Upper lobe of right lung (tissue), 1 donor: ENCODE measurements around the gene FUT8. TPM values are rescaled to one million over a fixed set of nuclear protein-coding genes. Genes with fewer than 3 reads are reported as not detected.

Source experiments
- ATAC-seq: fragments of 200-7000 bp; cut with Tn5 transposase; one replicate; pipeline ENCODE4 v1.9.1; 2020; ENCODE audit warnings: mild to moderate bottlenecking, moderate library complexity
- DNase-seq: peaks from one replicate; pipeline ENCODE4 v3.0.0-alpha.2; 2020
- H3K27ac ChIP-seq: fragments of 200-600 bp; one replicate; pipeline ENCODE4 v1.8.0; 2022
- H3K27me3 ChIP-seq: fragments of 200-600 bp; one replicate; pipeline ENCODE4 v1.8.0; 2022; ENCODE audit warnings: mild to moderate bottlenecking
- H3K36me3 ChIP-seq: fragments of 200-600 bp; one replicate; pipeline ENCODE4 v1.8.0; 2022
- H3K4me1 ChIP-seq: fragments of 200-600 bp; one replicate; pipeline ENCODE4 v1.8.0; 2022
- H3K4me3 ChIP-seq: fragments of 200-600 bp; one replicate; pipeline ENCODE4 v1.8.0; 2022; ENCODE audit warnings: mild to moderate bottlenecking
- H3K9me3 ChIP-seq: fragments of 200-600 bp; one replicate; pipeline ENCODE4 v1.8.0; 2022
- intact Hi-C: fragments of 100-400 bp; cut with DNase I; formaldehyde crosslinking; loops from one replicate; pipeline ENCODE4 v1.11.0; 2022
- total RNA-seq: library from RNA; stranded (reverse); fragmentation: NEBNext Ultra II Directional; extraction: Animal tissue kit (Norgen Biotek cat#: 25700); gene quantifications from one replicate; pipeline ENCODE4 v1.2.1, GENCODE V29; 2021
- TF ChIP-seq, protein P1 (sequence below): fragments of 200-600 bp; IDR thresholded peaks from one replicate; pipeline ENCODE4 v1.8.0; 2022; ENCODE audit warnings: antibody characterized with exemption
- donor health status: DM: no; HTN: yes; CAD: no; lungs with severe emphysema.

The FUT8 gene
- total RNA-seq, 1 donor from 2014 or later, result 31.8 TPM

DNA sequence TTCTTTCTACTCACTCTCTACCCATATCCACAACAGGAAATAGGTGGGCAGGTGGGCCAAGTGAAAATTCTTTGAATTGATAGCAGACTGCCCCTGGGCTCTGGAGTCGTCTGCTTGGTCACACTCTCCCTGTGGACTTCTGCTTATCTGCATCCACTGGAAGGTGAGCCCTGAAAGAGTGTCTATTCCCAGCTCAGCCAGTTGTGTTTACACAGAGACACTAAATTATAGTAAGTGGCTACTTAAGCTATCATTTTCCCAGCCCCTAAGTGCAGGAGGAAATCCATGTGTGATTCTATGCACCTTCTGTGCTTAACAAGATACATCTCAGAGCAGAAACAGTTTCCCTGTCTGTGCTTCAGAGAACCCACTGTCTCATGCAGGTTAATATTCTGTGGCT, 338.4 kb downstream of the FUT8 start:
- Histone ChIP-seq H3K4me1 (no peaks in the 10 kb centered on the region), H3K4me3 (no peak overlapping the region), H3K27me3 (no peaks in the 10 kb centered on the region), H3K27ac (no peak overlapping the region), H3K36me3 (no peaks in the 10 kb centered on the region), H3K9me3 (no peaks in the 10 kb centered on the region)
- no peak for DNase-seq
- TF ChIP-seq, protein P1, sequence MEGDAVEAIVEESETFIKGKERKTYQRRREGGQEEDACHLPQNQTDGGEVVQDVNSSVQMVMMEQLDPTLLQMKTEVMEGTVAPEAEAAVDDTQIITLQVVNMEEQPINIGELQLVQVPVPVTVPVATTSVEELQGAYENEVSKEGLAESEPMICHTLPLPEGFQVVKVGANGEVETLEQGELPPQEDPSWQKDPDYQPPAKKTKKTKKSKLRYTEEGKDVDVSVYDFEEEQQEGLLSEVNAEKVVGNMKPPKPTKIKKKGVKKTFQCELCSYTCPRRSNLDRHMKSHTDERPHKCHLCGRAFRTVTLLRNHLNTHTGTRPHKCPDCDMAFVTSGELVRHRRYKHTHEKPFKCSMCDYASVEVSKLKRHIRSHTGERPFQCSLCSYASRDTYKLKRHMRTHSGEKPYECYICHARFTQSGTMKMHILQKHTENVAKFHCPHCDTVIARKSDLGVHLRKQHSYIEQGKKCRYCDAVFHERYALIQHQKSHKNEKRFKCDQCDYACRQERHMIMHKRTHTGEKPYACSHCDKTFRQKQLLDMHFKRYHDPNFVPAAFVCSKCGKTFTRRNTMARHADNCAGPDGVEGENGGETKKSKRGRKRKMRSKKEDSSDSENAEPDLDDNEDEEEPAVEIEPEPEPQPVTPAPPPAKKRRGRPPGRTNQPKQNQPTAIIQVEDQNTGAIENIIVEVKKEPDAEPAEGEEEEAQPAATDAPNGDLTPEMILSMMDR, result no peak
- intact Hi-C loops, result no loop called here
- ATAC-seq, result no peak

DNA sequence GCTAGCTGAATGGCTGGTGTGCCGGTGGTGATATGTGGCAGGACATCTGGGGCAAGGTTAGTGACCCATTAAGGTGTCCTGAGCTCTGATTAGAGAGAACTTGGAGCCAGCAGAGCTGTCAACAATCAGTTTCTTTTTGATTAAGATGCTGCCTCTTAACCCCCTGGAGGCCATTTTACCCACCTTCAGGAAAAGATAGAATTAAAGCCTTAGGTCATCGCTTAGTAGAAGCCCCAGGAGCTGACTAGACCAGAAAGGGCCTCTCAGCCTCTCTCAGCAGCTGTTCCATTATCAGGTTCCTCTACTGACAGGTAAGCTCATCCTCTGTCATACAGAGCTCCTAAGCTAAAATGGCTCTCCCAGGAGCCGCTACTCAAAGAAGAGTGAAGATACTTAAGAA, 339.0 kb downstream of the FUT8 start:
- TF ChIP-seq, protein P1, result no peak
- intact Hi-C loops, result no loop called here
- ATAC-seq, result no peak
- Histone ChIP-seq H3K9me3 (no peaks in the 10 kb centered on the region), H3K4me3 (no peak overlapping the region), H3K4me1 (no peaks in the 10 kb centered on the region), H3K27ac (no peak overlapping the region), H3K27me3 (no peaks in the 10 kb centered on the region), H3K36me3 (no peaks in the 10 kb centered on the region)
- DNase-seq, result no peak

DNA sequence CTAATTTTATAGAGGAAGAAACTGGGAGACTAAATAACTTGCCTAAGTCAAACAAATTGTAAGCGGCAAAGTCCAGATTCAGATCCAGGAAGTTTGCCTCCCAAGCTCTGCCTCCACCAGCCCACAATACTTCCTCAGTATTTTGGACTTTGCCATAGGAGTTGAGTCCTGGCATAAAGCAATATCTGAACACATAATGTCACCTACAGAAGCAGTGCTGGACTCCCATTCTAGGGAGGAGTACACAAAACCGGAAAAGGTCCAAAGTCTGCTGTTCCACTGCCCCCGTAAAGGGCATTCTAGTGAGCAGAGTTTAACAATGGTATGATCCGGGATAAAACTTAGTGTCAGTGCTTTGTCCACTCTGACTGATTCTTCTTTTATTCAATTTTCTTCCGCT, 340.5 kb downstream of the FUT8 start:
- ATAC-seq (no peak), DNase-seq (no peak)

DNA sequence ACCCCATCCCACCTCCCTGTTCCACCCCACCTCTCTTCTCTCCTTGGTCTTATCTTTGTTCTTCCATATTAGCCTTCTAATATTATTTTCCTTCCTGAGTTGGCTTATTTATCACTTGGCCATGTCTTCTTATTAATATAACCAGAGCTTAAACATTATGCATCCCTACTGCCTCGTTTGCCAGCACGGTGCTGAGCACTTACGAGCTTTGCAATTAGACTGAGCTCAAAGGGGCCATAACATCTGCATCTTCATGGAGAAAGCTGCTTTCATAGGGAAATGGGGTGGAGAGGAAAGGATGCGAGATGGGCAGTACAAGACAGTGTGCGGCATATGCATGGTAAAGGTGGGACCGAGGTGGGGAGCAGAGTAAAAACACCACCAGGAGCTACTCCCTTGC, 342.8 kb downstream of the FUT8 start:
- no peak for DNase-seq
- Histone ChIP-seq H3K4me3 (no peak overlapping the region), H3K36me3 (no peaks in the 10 kb centered on the region), H3K27me3 (no peaks in the 10 kb centered on the region), H3K4me1 (no peaks in the 10 kb centered on the region), H3K27ac (no peak overlapping the region), H3K9me3 (no peaks in the 10 kb centered on the region)
- TF ChIP-seq, protein P1, result no peak
- ATAC-seq, result no peak
- intact Hi-C loops, result no loop called here

More for the DNA sequence above, 340.5 kb downstream of the FUT8 start:
- Histone ChIP-seq H3K36me3 (no peaks in the 10 kb centered on the region), H3K9me3 (no peaks in the 10 kb centered on the region), H3K27ac (no peak overlapping the region), H3K4me1 (no peaks in the 10 kb centered on the region), H3K27me3 (no peaks in the 10 kb centered on the region), H3K4me3 (no peak overlapping the region)
- intact Hi-C loops, result no loop called here
- TF ChIP-seq, protein P1, result no peak

DNA sequence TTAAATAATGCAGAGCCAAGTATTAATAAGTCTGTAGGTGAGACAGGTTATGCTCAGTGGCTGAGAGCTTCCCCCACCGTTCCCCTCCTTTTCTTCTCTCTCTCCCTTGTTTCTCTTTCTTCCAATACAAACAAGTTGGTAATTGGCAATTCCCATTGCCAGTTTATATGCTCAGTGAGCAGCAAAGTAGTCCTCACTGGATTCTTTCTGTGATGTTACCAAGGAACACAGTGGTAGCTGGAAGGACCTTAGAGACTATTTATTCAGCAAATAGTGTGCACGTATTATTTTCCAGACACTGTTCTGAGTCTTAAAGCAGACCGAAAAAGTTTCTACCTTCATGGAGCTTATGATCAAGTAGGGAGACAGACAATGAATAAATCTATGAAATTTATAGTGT, 344.4 kb downstream of the FUT8 start:
- Histone ChIP-seq H3K27ac (no peak overlapping the region), H3K4me3 (no peak overlapping the region), H3K27me3 (no peaks in the 10 kb centered on the region), H3K4me1 (no peaks in the 10 kb centered on the region), H3K36me3 (no peaks in the 10 kb centered on the region), H3K9me3 (no peaks in the 10 kb centered on the region)
- TF ChIP-seq, protein P1, result no peak
- no peak for DNase-seq
- no peak for ATAC-seq
- intact Hi-C loops, result no loop called here

DNA sequence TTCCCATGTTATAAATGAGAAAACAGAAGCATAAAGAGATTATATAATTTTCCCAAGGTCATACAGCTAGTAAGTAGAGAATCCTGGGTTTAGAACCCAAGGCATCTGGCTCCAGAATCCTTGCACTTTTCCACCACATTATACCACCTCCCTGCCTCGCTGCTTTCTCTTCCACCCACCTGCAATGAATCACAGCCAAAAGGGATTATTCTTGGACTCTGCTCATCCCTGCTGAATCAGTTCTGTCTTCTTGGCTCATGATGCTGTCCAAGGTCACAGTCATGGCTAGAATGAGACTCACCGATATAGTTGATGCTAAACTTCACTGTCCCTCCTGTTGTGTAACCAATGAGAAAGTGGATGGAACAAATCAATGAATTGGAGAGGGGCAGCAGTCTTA, 356.6 kb downstream of the FUT8 start:
- ATAC-seq (no peak), DNase-seq (no peak)
- intact Hi-C loops, result no loop called here
- no peaks in the 10 kb centered on the region for H3K4me1 ChIP-seq
- H3K27ac ChIP-seq, result no peak overlapping the region
- H3K36me3 ChIP-seq, result no peaks in the 10 kb centered on the region
- no peaks in the 10 kb centered on the region for H3K27me3 ChIP-seq
- TF ChIP-seq, protein P1, result no peak
- no peak overlapping the region for H3K4me3 ChIP-seq
- no peaks in the 10 kb centered on the region for H3K9me3 ChIP-seq
